Measurements from ENCODE around the gene UBTD1. TPM values are rescaled to one million over a fixed set of nuclear protein-coding genes. Genes with fewer than 3 reads are reported as not detected.

Gene UBTD1
- total RNA-seq, 1 experiment from 2014 or later: 9.3 TPM

DNA sequence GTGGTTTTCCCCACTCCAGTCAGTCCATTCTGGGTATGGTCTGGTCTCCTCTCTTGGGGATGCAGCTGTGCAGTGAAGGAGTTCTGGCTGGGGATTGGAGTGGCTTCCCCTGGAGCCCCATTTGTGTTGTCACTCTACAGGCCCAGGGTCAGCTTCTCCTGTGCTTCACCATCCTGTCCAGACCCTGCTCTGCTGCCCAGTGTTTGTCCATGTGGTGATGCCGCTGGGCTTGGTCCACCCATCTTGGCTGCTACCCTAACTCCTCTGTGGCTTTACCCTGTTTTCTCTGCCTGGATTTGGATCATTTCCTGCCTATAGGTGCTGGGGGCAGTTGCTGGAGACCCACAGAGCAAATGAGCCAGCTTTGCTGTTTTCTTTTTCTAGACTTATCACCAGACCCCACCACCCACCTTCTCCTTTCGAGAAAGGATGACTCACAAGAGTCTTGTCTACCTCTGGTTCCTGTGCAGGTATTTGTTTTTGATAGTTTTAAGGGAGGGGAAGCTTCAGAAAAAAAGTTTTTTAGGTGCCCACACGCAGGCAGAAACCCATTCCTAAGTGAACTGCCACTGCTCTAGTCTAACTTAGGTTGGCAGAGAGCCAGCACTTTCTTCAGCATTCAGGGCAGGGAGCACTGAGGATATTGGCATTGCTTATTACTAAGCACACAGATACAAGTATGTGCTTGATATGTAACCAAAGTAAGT is 44.2 kb upstream of the UBTD1 start:
- CTCF ChIA-PET: no interaction called here
- Mint-ChIP-seq H3K27me3 (ENCODE audit: unreplicated experiment) (no peaks in the 10 kb centered on the region), H3K4me1 (ENCODE audit: low read depth, unreplicated experiment) (no peaks in the 10 kb centered on the region), H3K36me3 (ENCODE audit: insufficient read depth, unreplicated experiment) (peaks cover 38% of the 10 kb centered on the region), H3K27ac (ENCODE audit: unreplicated experiment) (no peak overlapping the region), H3K4me3 (ENCODE audit: low read depth, unreplicated experiment) (no peak overlapping the region), H3K9me3 (ENCODE audit: low read depth, unreplicated experiment) (no peaks in the 10 kb centered on the region)
- no peak for DNase-seq
- TF ChIP-seq CTCF (IDR thresholded peaks at IDR 0.05; ENCODE audit: unreplicated experiment): no peak
- intact Hi-C loops (cut with micrococcal nuclease; ENCODE audit: unreplicated experiment): no loop called here
- no TSS peak for BruUV-seq (replicated peaks)

GRCh38 chr10:97456034-97456685 is 42.6 kb upstream of the UBTD1 start:
- H3K36me3 Mint-ChIP-seq (ENCODE audit: insufficient read depth, unreplicated experiment): peaks cover 42% of the 10 kb centered on the region
- no peaks in the 10 kb centered on the region for H3K9me3 Mint-ChIP-seq (ENCODE audit: low read depth, unreplicated experiment)
- TF ChIP-seq CTCF (IDR thresholded peaks at IDR 0.05; ENCODE audit: unreplicated experiment): no peak
- BruUV-seq (replicated peaks): no TSS peak
- no peak overlapping the region for H3K27ac Mint-ChIP-seq (ENCODE audit: unreplicated experiment)
- H3K4me1 Mint-ChIP-seq (ENCODE audit: low read depth, unreplicated experiment): no peaks in the 10 kb centered on the region
- H3K4me3 Mint-ChIP-seq (ENCODE audit: low read depth, unreplicated experiment): no peak overlapping the region
- H3K27me3 Mint-ChIP-seq (ENCODE audit: unreplicated experiment): no peaks in the 10 kb centered on the region
- intact Hi-C loops (cut with micrococcal nuclease; ENCODE audit: unreplicated experiment): no loop called here
- CTCF ChIA-PET: no interaction called here
- DNase-seq: no peak

DNA sequence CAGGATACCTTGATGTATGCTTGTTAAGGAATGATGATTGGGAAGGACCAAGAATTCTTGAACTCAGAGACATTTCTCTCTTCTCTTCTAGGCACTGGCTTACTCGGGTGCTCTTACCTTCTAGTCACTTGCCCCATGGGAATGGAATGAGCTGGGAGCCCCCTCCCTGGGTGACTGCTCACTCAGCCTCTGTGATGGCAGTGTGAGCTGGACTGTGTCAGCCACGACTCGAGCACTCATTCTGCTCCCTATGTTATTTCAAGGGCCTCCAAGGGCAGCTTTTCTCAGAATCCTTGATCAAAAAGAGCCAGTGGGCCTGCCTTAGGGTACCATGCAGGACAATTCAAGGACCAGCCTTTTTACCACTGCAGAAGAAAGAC is 42.0 kb upstream of the UBTD1 start:
- H3K4me1 Mint-ChIP-seq (ENCODE audit: low read depth, unreplicated experiment): no peaks in the 10 kb centered on the region
- intact Hi-C loops (cut with micrococcal nuclease; ENCODE audit: unreplicated experiment): no loop called here
- no peak for TF ChIP-seq CTCF (IDR thresholded peaks at IDR 0.05; ENCODE audit: unreplicated experiment)
- no peak for DNase-seq
- H3K9me3 Mint-ChIP-seq (ENCODE audit: low read depth, unreplicated experiment): no peaks in the 10 kb centered on the region
- no peak overlapping the region for H3K27ac Mint-ChIP-seq (ENCODE audit: unreplicated experiment)
- BruUV-seq (replicated peaks): no TSS peak
- CTCF ChIA-PET: no interaction called here
- H3K27me3 Mint-ChIP-seq (ENCODE audit: unreplicated experiment): no peaks in the 10 kb centered on the region
- H3K4me3 Mint-ChIP-seq (ENCODE audit: low read depth, unreplicated experiment): no peak overlapping the region
- peaks cover 46% of the 10 kb centered on the region for H3K36me3 Mint-ChIP-seq (ENCODE audit: insufficient read depth, unreplicated experiment)

DNA sequence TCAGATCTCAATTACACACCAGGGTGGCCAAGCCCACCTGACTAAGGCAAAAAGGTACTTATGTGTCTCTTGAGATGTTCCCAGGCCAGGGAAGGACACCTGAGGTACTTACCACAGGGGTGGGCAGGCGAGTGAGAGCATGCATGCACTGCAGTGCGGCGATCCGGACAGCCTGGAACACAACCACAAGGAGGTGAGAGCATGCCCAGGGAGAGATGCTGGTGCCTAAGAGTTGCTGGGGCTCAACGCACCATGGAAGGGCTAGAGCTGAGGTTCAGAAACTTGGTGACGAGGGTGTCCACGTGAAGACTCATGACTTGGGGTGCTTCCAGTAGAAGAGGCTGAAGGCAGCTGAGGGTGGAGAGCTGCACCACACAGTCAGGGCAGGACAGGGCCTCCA is 39.6 kb upstream of the UBTD1 start:
- BruUV-seq (replicated peaks): no TSS peak
- Mint-ChIP-seq H3K4me3 (ENCODE audit: low read depth, unreplicated experiment) (no peak overlapping the region), H3K9me3 (ENCODE audit: low read depth, unreplicated experiment) (no peaks in the 10 kb centered on the region), H3K4me1 (ENCODE audit: low read depth, unreplicated experiment) (no peaks in the 10 kb centered on the region), H3K36me3 (ENCODE audit: insufficient read depth, unreplicated experiment) (peaks cover 36% of the 10 kb centered on the region), H3K27me3 (ENCODE audit: unreplicated experiment) (no peaks in the 10 kb centered on the region), H3K27ac (ENCODE audit: unreplicated experiment) (no peak overlapping the region)
- no peak for TF ChIP-seq CTCF (IDR thresholded peaks at IDR 0.05; ENCODE audit: unreplicated experiment)
- CTCF ChIA-PET: no interaction called here
- intact Hi-C loops (cut with micrococcal nuclease; ENCODE audit: unreplicated experiment): no loop called here
- DNase-seq: no peak
